Activated B cell treated with CpG ODN at 0.5 μM for 24 hours (primary cell): Measurements from ENCODE around the gene ZNF101. TPM values are rescaled to one million over a fixed set of nuclear protein-coding genes. Genes with fewer than 3 reads are reported as not detected.
"Not testable (repeated sequence)": the region's sequence is repeated elsewhere in the genome, so short reads cannot be mapped to it uniquely, and the experiment has no call there.

Experiments
- ATAC-seq: fragments of 200-7000 bp; cut with Tn5 transposase; one replicate; pipeline ENCODE4 v1.10.0; 2021; ENCODE audit warnings: low read depth, mild to moderate bottlenecking, moderate library complexity
- CTCF ChIA-PET: fragments of 350-600 bp; sonication (Branson Sonifier 250); formaldehyde crosslinking; loops from one replicate; lab custom pipeline; 2021; ENCODE audit warnings: antibody characterized with exemption; lab: Charles Lee
- POLR2A ChIA-PET: fragments of 350-600 bp; sonication (Branson Sonifier 250); formaldehyde crosslinking; loops from one replicate; lab custom pipeline; 2021; ENCODE audit warnings: antibody characterized with exemption; lab: Charles Lee
- DNase-seq: peaks from one replicate; pipeline ENCODE4 v3.0.0; 2022
- H3K27ac Mint-ChIP-seq: one replicate; pipeline ENCODE4 v1.8.0; 2020; ENCODE audit warnings: mixed read lengths
- H3K27me3 Mint-ChIP-seq: one replicate; pipeline ENCODE4 v1.8.0; 2021; ENCODE audit warnings: mixed read lengths
- H3K36me3 Mint-ChIP-seq: one replicate; pipeline ENCODE4 v1.8.0; 2021; ENCODE audit warnings: low read depth, mixed read lengths
- H3K4me1 Mint-ChIP-seq: one replicate; pipeline ENCODE4 v1.8.0; 2021; ENCODE audit warnings: mixed read lengths
- H3K4me3 Mint-ChIP-seq: one replicate; pipeline ENCODE4 v1.8.0; 2020; ENCODE audit warnings: mild to moderate bottlenecking, mixed read lengths
- H3K9me3 Mint-ChIP-seq: one replicate; pipeline ENCODE4 v1.8.0; 2020; ENCODE audit warnings: mixed read lengths
- intact Hi-C: fragments of 100-400 bp; cut with micrococcal nuclease; formaldehyde crosslinking; loops from one replicate; pipeline ENCODE4 v1.15.1; 2024
- total RNA-seq: library from RNA; stranded (reverse); gene quantifications from 2 replicates; pipeline ENCODE4 v1.2.3, GENCODE V29; 2022
- TF ChIP-seq, protein P1 (sequence below): fragments of 200-600 bp; IDR thresholded peaks from one replicate; pipeline ENCODE4 v1.8.0; 2022; ENCODE audit warnings: antibody characterized with exemption, mild to moderate bottlenecking

Gene ZNF101
- total RNA-seq, 1 donor from 2014 or later = 52.6 TPM

DNA sequence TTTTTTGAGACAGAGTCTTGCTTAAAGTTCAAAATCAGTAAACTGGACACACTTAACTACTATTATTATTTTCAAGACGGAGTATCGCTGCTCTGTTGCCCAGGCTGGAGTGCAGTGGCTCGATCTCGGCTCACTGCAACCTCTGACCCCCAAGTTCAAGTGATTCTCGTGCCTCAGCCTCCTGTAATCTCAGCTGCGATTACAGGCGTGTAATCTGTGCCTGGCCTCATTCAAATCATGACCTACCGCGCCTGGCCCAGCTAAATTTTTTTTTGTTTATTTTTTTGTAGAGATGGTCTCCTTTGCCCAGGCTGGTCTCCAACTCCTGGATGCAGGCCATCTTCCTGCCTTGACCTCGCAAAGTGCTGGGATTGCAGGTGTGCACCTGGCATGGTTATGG lies 23.0 kb downstream of the ZNF101 start:
- ChIA-PET CTCF (no interaction called here), POLR2A (no interaction called here)
- ATAC-seq = no peak
- TF ChIP-seq, protein P1, sequence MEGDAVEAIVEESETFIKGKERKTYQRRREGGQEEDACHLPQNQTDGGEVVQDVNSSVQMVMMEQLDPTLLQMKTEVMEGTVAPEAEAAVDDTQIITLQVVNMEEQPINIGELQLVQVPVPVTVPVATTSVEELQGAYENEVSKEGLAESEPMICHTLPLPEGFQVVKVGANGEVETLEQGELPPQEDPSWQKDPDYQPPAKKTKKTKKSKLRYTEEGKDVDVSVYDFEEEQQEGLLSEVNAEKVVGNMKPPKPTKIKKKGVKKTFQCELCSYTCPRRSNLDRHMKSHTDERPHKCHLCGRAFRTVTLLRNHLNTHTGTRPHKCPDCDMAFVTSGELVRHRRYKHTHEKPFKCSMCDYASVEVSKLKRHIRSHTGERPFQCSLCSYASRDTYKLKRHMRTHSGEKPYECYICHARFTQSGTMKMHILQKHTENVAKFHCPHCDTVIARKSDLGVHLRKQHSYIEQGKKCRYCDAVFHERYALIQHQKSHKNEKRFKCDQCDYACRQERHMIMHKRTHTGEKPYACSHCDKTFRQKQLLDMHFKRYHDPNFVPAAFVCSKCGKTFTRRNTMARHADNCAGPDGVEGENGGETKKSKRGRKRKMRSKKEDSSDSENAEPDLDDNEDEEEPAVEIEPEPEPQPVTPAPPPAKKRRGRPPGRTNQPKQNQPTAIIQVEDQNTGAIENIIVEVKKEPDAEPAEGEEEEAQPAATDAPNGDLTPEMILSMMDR = no peak
- Mint-ChIP-seq H3K9me3 (no peaks in the 10 kb centered on the region), H3K4me3 (no peak overlapping the region), H3K36me3 (peaks cover 6% of the 10 kb centered on the region), H3K27me3 (no peaks in the 10 kb centered on the region), H3K4me1 (no peaks in the 10 kb centered on the region), H3K27ac (no peak overlapping the region)
- no peak for DNase-seq
- intact Hi-C loops = no loop called here

DNA sequence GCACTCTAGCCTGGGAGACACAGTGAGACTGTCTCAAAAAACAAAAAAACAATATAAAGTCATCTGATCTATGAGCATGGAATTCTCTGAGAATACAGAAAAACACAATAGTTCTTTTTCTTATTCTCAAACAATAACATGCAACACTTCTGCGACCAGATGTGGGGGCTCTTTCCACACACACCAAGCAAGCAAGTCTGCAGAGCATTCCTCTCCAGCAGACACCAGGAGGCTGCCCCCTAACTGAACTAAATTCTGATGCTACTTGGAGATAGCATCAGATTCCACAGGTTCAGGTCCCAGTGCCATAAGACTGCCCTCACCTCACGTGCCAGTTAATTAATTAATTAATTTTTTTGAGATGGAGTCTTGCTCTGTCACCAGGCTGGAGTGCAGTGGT lies 27.7 kb downstream of the ZNF101 start:
- H3K4me3 Mint-ChIP-seq = no peak overlapping the region
- POLR2A ChIA-PET = no interaction called here
- DNase-seq (no peak), ATAC-seq (no peak)
- peaks cover 11% of the 10 kb centered on the region for H3K9me3 Mint-ChIP-seq
- CTCF ChIA-PET = no interaction called here
- H3K4me1 Mint-ChIP-seq = no peaks in the 10 kb centered on the region
- peaks cover 14% of the 10 kb centered on the region for H3K36me3 Mint-ChIP-seq
- TF ChIP-seq, protein P1 = no peak
- H3K27me3 Mint-ChIP-seq = no peaks in the 10 kb centered on the region
- H3K27ac Mint-ChIP-seq = no peak overlapping the region
- intact Hi-C loops = no loop called here

DNA sequence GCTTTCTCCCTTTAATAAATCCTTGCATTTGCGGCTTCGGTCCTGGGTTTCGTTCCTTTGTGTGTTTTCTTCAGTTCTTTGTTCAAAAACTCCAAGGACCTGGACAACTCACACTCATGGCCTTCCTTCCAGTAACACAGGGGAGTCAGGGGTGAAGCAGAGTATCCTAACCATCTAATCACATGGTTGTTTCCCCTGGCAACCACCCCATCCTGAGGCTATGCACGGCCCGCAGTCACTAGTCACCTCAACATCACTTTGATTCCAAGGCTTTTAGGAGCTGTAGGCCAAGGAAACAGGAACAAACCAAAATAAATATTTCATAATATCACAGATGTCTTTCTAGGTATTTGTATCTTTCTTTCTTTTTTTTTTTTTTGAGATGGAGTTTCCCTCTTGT lies 28.9 kb downstream of the ZNF101 start:
- ATAC-seq = no peak
- H3K27ac Mint-ChIP-seq = no peak overlapping the region

DNA sequence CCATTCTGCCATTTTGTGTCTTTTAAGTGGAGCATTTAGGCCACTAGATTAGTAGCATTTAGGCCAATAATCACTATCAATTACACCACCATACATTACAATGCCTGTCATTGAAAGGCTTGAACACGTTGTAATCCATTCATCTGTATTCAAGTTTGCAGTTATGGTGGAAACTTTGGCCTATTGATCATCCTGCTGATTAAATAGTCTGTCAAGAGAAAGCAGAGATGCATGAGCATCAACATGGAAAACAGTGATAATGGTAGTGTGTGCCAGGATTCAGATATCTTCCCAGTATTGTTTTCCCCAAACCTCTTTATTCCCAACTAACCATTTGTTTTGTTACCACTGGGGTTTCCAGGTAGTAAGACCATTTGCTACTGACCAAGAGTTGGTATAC lies 31.9 kb downstream of the ZNF101 start:
- H3K4me1 Mint-ChIP-seq, intact Hi-C loops, H3K27me3 Mint-ChIP-seq, DNase-seq, CTCF ChIA-PET, H3K27ac Mint-ChIP-seq, H3K4me3 Mint-ChIP-seq, POLR2A ChIA-PET, ATAC-seq: not testable (repeated sequence)
- peaks cover 21% of the 10 kb centered on the region for H3K9me3 Mint-ChIP-seq
- peaks cover 35% of the 10 kb centered on the region for H3K36me3 Mint-ChIP-seq

More for the DNA sequence above, 28.9 kb downstream of the ZNF101 start:
- H3K36me3 Mint-ChIP-seq = peaks cover 14% of the 10 kb centered on the region
- no peak overlapping the region for H3K4me3 Mint-ChIP-seq
- TF ChIP-seq, protein P1 = no peak
- intact Hi-C loops = no loop called here
- H3K9me3 Mint-ChIP-seq = peaks cover 11% of the 10 kb centered on the region
- no peaks in the 10 kb centered on the region for H3K27me3 Mint-ChIP-seq
- ChIA-PET CTCF (no interaction called here), POLR2A (no interaction called here)
- no peak for DNase-seq
- no peaks in the 10 kb centered on the region for H3K4me1 Mint-ChIP-seq

DNA sequence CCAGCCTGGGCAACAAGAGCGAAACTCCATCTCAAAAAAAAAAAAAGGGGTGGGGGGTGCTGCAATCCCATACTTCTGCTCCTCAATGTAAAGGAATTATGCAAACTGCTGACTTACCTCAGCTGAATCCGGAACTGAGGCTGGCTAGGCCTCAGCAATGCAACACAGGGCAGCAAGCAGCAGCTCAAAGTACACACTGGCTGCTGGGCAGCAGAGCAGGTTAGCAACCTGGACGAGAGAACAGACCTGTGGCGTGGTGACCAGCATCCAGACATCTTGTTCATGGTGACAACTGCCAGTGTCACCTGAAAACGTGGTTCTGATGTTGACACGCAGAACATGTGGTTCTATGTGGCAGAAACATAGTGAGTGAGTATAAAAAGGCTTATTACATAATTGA lies 36.2 kb downstream of the ZNF101 start:
- Mint-ChIP-seq H3K36me3 (peaks cover 66% of the 10 kb centered on the region), H3K9me3 (peaks cover 38% of the 10 kb centered on the region), H3K27me3 (no peaks in the 10 kb centered on the region), H3K4me3 (no peak overlapping the region), H3K27ac (no peak overlapping the region), H3K4me1 (no peaks in the 10 kb centered on the region)
- DNase-seq (no peak), ATAC-seq (no peak)
- intact Hi-C loops = no loop called here
- TF ChIP-seq, protein P1 = no peak
- ChIA-PET POLR2A (interaction anchor here (0.6 kb wide), 1 partner anchor 40 kb away, joined by 4 read pairs; no protein-coding TSS in a partner anchor), CTCF (no interaction called here)

DNA sequence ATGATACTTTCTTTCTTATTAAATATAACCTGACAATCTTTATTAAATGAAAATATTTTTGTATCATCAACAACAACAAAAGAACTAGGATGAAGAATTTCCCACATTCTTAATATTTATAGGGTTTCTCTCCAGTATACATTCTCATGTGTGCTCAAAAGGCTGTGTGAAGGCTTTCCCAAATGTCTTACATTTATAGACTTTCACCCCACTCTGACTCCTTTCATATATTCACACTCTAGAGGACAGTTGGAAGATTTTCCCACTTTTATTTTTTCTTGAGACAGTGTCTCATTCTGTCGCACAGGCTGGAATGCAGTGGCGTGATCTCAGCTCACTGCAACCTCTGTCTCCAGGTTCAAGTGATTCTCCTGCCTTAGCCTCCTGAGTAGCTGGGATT lies 41.9 kb downstream of the ZNF101 start:
- H3K27ac Mint-ChIP-seq = no peak overlapping the region
- H3K4me3 Mint-ChIP-seq = no peak overlapping the region
- no peak for DNase-seq
- ATAC-seq = no peak
- ChIA-PET CTCF (no interaction called here), POLR2A (interaction anchor here (0.5 to 0.6 kb wide), 3 partner anchors 42 to 192 kb away, joined by 3 to 4 read pairs (median 3); no protein-coding TSS in a partner anchor)
- H3K4me1 Mint-ChIP-seq = no peaks in the 10 kb centered on the region
- H3K27me3 Mint-ChIP-seq = no peaks in the 10 kb centered on the region
- H3K9me3 Mint-ChIP-seq = peaks cover 32% of the 10 kb centered on the region
- H3K36me3 Mint-ChIP-seq = peaks cover 83% of the 10 kb centered on the region
- TF ChIP-seq, protein P1 = no peak
- intact Hi-C loops = no loop called here
